ENCODE data around the gene JDP2. TPM values are rescaled to one million over a fixed set of nuclear protein-coding genes. Genes with fewer than 3 reads are reported as not detected.

The JDP2 gene
- total and polyA plus RNA-seq, 2 of the 4 experiments (the other 2 are of a cell fraction) = 35.7 to 38.4 TPM

DNA sequence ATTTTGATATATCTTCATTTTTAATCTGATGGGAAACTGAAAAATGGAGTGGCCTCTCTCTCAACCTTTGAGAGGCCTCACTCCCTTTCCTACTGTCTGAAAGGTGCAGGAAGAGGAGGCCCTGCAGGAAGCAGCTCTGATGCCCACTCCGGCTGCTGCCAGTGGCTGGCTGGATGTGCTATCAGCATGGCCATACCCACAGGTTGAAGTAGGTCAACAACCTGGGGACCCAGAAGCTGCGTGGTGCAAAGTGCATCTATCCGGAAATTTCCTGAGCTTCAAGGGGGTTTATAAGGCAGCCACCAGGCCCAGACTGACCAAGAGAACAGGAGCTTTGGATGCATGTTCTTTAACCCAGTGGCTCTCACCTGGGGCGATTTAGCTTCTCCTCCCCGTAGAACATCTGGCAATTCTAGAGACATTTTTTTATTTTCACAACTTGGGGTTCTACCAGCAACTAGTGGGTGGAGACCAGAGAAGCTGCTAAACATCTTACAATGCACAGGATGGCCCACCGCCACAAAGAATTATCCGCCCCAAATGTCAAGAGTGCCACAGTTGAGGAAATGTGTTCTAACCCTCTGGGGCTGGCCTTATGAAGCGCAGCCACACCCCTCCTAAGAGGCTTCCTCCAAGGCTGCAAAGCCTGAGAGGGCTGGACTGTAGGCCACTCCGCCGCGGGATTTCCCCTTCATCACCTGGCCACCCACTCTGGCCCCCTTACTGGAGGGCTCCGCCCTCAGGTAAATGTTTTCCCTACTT lies 86.3 kb downstream of the JDP2 start:
- Histone ChIP-seq H2AFZ (replicated peaks; ENCODE audit: low read length, poor library complexity) (no peak overlapping the region), H3K18ac (ENCODE audit: low read depth, low read length) (no peak overlapping the region), H3K23ac (ENCODE audit: low read depth, low read length) (no peak overlapping the region), H2BK5ac (ENCODE audit: low read depth, low read length, poor library complexity, severe bottlenecking) (no peak overlapping the region), H4K8ac (ENCODE audit: low read depth in 2 of 2, low read length in 2 of 2) (no peak overlapping the region), H3K36me3 (ENCODE audit: control insufficient read depth, insufficient read depth, low read length) (no peaks in the 10 kb centered on the region), H3K4me2 (ENCODE audit: low read depth, low read length) (no peak overlapping the region), H3K4me3 (ENCODE audit: insufficient read depth, low read depth, low read length) (no peak overlapping the region), H4K91ac (ENCODE audit: insufficient read depth, low read depth, low read length) (no peak overlapping the region), H3K4me1 (ENCODE audit: control insufficient read depth, insufficient read depth, low read length) (no peaks in the 10 kb centered on the region), H4K20me1 (ENCODE audit: insufficient read depth, low read length) (no peaks in the 10 kb centered on the region), H2BK120ac (ENCODE audit: low read depth, low read length) (no peak overlapping the region), H3K79me1 (ENCODE audit: low read depth in 1 of 2, low read length in 2 of 2) (no peaks in the 10 kb centered on the region), H3K56ac (ENCODE audit: extremely low read depth, insufficient read depth, low read length) (no peak overlapping the region), H4K5ac (ENCODE audit: low read depth, low read length) (no peak overlapping the region), H3K9me1 (ENCODE audit: insufficient read depth, low read length) (no peaks in the 10 kb centered on the region), H2BK20ac (ENCODE audit: low read depth, low read length) (no peak overlapping the region), H2AK9ac (replicated peaks; ENCODE audit: low read depth, low read length, poor library complexity) (no peak overlapping the region), H2BK15ac (ENCODE audit: low read depth, low read length) (no peak overlapping the region), H3K9me3 (ENCODE audit: control insufficient read depth, insufficient read depth, low read length) (peaks cover 4% of the 10 kb centered on the region), H3K14ac (replicated peaks; ENCODE audit: low read depth, low read length) (no peak overlapping the region), H3K9ac (ENCODE audit: low read depth, low read length) (no peak overlapping the region), H3K27me3 (ENCODE audit: control insufficient read depth, insufficient read depth, low read length) (peaks cover 21% of the 10 kb centered on the region), H2AK5ac (ENCODE audit: low read depth, low read length) (no peak overlapping the region), H3K4ac (ENCODE audit: low read depth, low read length) (no peak overlapping the region), H3K27ac (ENCODE audit: insufficient read depth, low read length) (no peak overlapping the region)
- DNase-seq (no peak), ATAC-seq (ENCODE audit: low read depth) (no peak)
- CTCF ChIA-PET = interaction anchor here (0.7 to 1.3 kb wide), 2 partner anchors 47 to 331 kb away, joined by 3 to 4 read pairs; no protein-coding TSS in a partner anchor
- POLR2A ChIA-PET (ENCODE audit: unreplicated experiment) = no interaction called here
- BruUV-seq (replicated peaks) = no TSS peak
- WGBS, 2 experiments (ENCODE audit: extremely low coverage in 2 of 2, insufficient read length in 1 of 2) = 100% methylated on average over 2 of the region's 12 CpGs; no CpG with 5 or more reads in 1 of the 2 experiments
- intact Hi-C loops (cut with micrococcal nuclease) (no loop called here), dilution Hi-C loops (cut with HindIII; ENCODE audit: low sequenced_read_pairs, unreplicated experiment) (no loop called here), in situ Hi-C loops (cut with MboI; ENCODE audit: low sequenced_read_pairs) (no loop called here)
- TF ChIP-seq RCOR1 (IDR thresholded peaks at IDR 0.05; ENCODE audit: insufficient replicate concordance, low read length) (no peak), MXI1 (IDR thresholded peaks at IDR 0.05; ENCODE audit: borderline replicate concordance, low read depth, low read length) (no peak), CEBPB (IDR thresholded peaks at IDR 0.05; ENCODE audit: low read depth, low read length) (no peak), MAFK (IDR thresholded peaks at IDR 0.05; ENCODE audit: low read depth, low read length) (no peak), SMC3 (IDR thresholded peaks at IDR 0.05; ENCODE audit: low read depth, low read length) (no peak), RAD21 (IDR thresholded peaks at IDR 0.05; ENCODE audit: low read length) (no peak), NFE2L2 (IDR thresholded peaks at IDR 0.05; ENCODE audit: low read depth, low read length) (no peak), MAZ (IDR thresholded peaks at IDR 0.05; ENCODE audit: borderline replicate concordance, low read depth, low read length) (no peak), BHLHE40 (IDR thresholded peaks at IDR 0.05; ENCODE audit: low read depth, low read length) (no peak), POLR2A (IDR thresholded peaks at IDR 0.05; ENCODE audit: low read depth, low read length) (no peak), RFX5 (IDR thresholded peaks at IDR 0.05; ENCODE audit: low read depth, low read length) (no peak)
- TF ChIP-seq, protein P1, sequence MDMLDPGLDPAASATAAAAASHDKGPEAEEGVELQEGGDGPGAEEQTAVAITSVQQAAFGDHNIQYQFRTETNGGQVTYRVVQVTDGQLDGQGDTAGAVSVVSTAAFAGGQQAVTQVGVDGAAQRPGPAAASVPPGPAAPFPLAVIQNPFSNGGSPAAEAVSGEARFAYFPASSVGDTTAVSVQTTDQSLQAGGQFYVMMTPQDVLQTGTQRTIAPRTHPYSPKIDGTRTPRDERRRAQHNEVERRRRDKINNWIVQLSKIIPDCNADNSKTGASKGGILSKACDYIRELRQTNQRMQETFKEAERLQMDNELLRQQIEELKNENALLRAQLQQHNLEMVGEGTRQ (IDR thresholded peaks at IDR 0.05; ENCODE audit: low read depth, low read length) = no peak
- TF ChIP-seq, protein P2, sequence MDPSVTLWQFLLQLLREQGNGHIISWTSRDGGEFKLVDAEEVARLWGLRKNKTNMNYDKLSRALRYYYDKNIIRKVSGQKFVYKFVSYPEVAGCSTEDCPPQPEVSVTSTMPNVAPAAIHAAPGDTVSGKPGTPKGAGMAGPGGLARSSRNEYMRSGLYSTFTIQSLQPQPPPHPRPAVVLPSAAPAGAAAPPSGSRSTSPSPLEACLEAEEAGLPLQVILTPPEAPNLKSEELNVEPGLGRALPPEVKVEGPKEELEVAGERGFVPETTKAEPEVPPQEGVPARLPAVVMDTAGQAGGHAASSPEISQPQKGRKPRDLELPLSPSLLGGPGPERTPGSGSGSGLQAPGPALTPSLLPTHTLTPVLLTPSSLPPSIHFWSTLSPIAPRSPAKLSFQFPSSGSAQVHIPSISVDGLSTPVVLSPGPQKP (IDR thresholded peaks at IDR 0.05; ENCODE audit: borderline replicate concordance, low read depth, low read length) = no peak
